IMR-90 (cell line): Measurements from ENCODE around the gene NAPB.

Experiments used
- BHLHE40 ChIP-seq: fragments of 150-350 bp; IDR thresholded peaks from 2 replicates; pipeline ENCODE4 v1.6.1; 2016; ENCODE audit warnings: mild to moderate bottlenecking, low read depth, low read length
- CEBPB ChIP-seq: IDR thresholded peaks from 2 replicates; pipeline ENCODE4 v1.6.1; 2012; ENCODE audit warnings: low read depth, low read length, improper control_type of control experiment
- CHD1 ChIP-seq: IDR thresholded peaks from 2 replicates; pipeline ENCODE4 v1.6.1; 2012; ENCODE audit warnings: low read depth, low read length, improper control_type of control experiment
- MAFK ChIP-seq: IDR thresholded peaks from 2 replicates; pipeline ENCODE4 v1.6.1; 2012; ENCODE audit warnings: low read depth, low read length, improper control_type of control experiment
- MXI1 ChIP-seq: IDR thresholded peaks from 2 replicates; pipeline ENCODE4 v1.6.1; 2012; ENCODE audit warnings: low read depth, mild to moderate bottlenecking, low read length, moderate library complexity, borderline replicate concordance
- POLR2A ChIP-seq: IDR thresholded peaks from 2 replicates; pipeline ENCODE4 v1.6.1; 2012; ENCODE audit warnings: mild to moderate bottlenecking, low read depth, low read length
- RAD21 ChIP-seq: IDR thresholded peaks from 2 replicates; pipeline ENCODE4 v1.6.1; 2012; ENCODE audit warnings: low read length, improper control_type of control experiment
- RFX5 ChIP-seq: IDR thresholded peaks from 2 replicates; pipeline ENCODE4 v1.8.0; 2012; ENCODE audit warnings: low read depth, mild to moderate bottlenecking, low read length, moderate library complexity
- SMC3 ChIP-seq: fragments of 150-350 bp; IDR thresholded peaks from 2 replicates; pipeline ENCODE4 v1.6.1; 2016; ENCODE audit warnings: low read depth, mild to moderate bottlenecking, antibody characterized with exemption, low read length, moderate library complexity
- TF ChIP-seq, protein P1 (sequence below): conservative IDR thresholded peaks from 2 replicates; pipeline ENCODE4 v1.5.1; 2012; ENCODE audit warnings: mild to moderate bottlenecking, low read depth, low read length, improper control_type of control experiment
- TF ChIP-seq, protein P2 (sequence below): fragments of 150-350 bp; IDR thresholded peaks from 2 replicates; pipeline ENCODE4 v1.6.1; 2017; ENCODE audit warnings: mild to moderate bottlenecking, antibody characterized with exemption, low read length, low read depth

DNA sequence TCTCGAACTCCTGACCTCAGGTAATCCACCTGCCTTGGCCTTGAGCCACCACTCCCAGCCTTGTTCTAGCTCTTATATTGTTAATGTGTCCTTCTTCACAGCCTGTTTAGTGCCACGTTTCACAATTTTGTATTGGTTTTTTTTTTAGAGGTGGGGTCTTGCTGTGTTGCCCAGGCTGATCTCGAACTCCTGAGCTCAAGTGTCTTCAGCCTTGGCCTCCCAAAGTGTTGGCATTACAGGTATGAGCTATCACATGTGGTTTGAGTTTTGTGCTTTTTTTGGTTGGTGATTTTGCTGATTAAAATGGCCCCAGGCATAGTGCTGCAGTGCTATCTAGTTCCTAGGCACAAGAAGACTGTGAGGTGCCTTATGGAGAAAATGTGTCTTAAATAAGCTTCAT is 12.3 kb upstream of the NAPB start:
- TF ChIP-seq RFX5 (no peak), POLR2A (no peak), SMC3 (no peak), RAD21 (no peak), CHD1 (no peak), BHLHE40 (no peak), CEBPB (no peak), MXI1 (no peak), MAFK (no peak)
- TF ChIP-seq, protein P1, sequence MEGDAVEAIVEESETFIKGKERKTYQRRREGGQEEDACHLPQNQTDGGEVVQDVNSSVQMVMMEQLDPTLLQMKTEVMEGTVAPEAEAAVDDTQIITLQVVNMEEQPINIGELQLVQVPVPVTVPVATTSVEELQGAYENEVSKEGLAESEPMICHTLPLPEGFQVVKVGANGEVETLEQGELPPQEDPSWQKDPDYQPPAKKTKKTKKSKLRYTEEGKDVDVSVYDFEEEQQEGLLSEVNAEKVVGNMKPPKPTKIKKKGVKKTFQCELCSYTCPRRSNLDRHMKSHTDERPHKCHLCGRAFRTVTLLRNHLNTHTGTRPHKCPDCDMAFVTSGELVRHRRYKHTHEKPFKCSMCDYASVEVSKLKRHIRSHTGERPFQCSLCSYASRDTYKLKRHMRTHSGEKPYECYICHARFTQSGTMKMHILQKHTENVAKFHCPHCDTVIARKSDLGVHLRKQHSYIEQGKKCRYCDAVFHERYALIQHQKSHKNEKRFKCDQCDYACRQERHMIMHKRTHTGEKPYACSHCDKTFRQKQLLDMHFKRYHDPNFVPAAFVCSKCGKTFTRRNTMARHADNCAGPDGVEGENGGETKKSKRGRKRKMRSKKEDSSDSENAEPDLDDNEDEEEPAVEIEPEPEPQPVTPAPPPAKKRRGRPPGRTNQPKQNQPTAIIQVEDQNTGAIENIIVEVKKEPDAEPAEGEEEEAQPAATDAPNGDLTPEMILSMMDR, result no peak
- TF ChIP-seq, protein P2, sequence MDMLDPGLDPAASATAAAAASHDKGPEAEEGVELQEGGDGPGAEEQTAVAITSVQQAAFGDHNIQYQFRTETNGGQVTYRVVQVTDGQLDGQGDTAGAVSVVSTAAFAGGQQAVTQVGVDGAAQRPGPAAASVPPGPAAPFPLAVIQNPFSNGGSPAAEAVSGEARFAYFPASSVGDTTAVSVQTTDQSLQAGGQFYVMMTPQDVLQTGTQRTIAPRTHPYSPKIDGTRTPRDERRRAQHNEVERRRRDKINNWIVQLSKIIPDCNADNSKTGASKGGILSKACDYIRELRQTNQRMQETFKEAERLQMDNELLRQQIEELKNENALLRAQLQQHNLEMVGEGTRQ, result no peak
